WTC11 (cell line): ENCODE data around the gene ADCY5. TPM values are rescaled to one million over a fixed set of nuclear protein-coding genes. Genes with fewer than 3 reads are reported as not detected.

Experiments
- ATAC-seq: fragments of 200-7000 bp; cut with Tn5 transposase; 2 replicates; pipeline ENCODE4 v1.10.0; 2021; ENCODE audit warnings: mild to moderate bottlenecking, moderate library complexity
- CTCF ChIA-PET: fragments of 300-600 bp; sonication (Branson Sonifier 250); formaldehyde crosslinking; loops from one replicate; lab custom pipeline; 2021; ENCODE audit warnings: antibody characterized with exemption; lab: Charles Lee
- POLR2A ChIA-PET: fragments of 350-600 bp; sonication (Branson Sonifier 250); formaldehyde crosslinking; loops from one replicate; lab custom pipeline; 2021; ENCODE audit warnings: antibody characterized with exemption; lab: Charles Lee
- DNase-seq: peaks from one replicate; pipeline ENCODE4 v3.0.0; 2021; ENCODE audit warnings: low spot score
- H3K27ac Mint-ChIP-seq: 2 replicates; pipeline ENCODE4 v1.8.0; 2021; ENCODE audit warnings: mixed read lengths
- H3K27me3 Mint-ChIP-seq: 2 replicates; pipeline ENCODE4 v1.8.0; 2021; ENCODE audit warnings: low read depth, mild to moderate bottlenecking, moderate library complexity, mixed read lengths
- H3K36me3 Mint-ChIP-seq: 2 replicates; pipeline ENCODE4 v1.8.0; 2021; ENCODE audit warnings: mixed read lengths
- H3K4me1 Mint-ChIP-seq: 2 replicates; pipeline ENCODE4 v1.8.0; 2022; ENCODE audit warnings: mixed read lengths
- H3K4me3 Mint-ChIP-seq: 2 replicates; pipeline ENCODE4 v1.8.0; 2021; ENCODE audit warnings: mild to moderate bottlenecking, moderate library complexity, mixed read lengths
- H3K9me3 Mint-ChIP-seq: 2 replicates; pipeline ENCODE4 v1.8.0; 2021; ENCODE audit warnings: mixed read lengths
- ATF6 ChIP-seq: sonication (generic); formaldehyde crosslinking; IDR thresholded peaks from 2 replicates; pipeline ENCODE4 v1.8.1; 2023; ENCODE audit warnings: mild to moderate bottlenecking, missing genetic modification reagents
- CBFB ChIP-seq: sonication (generic); formaldehyde crosslinking; IDR thresholded peaks from 2 replicates; pipeline ENCODE4 v1.8.1; 2022; ENCODE audit warnings: mild to moderate bottlenecking, low read depth, missing genetic modification reagents
- CREM ChIP-seq: sonication (generic); formaldehyde crosslinking; IDR thresholded peaks from 2 replicates; pipeline ENCODE4 v1.8.1; 2022; ENCODE audit warnings: mild to moderate bottlenecking, missing genetic modification reagents, moderate library complexity
- JAZF1 ChIP-seq: fragments of 250-450 bp; sonication (Bioruptor Pico); IDR thresholded peaks from 2 replicates; pipeline ENCODE4 v1.9.0; 2021; ENCODE audit warnings: moderate library complexity, mild to moderate bottlenecking, inconsistent platforms
- JUN ChIP-seq: sonication (generic); formaldehyde crosslinking; IDR thresholded peaks from 2 replicates; pipeline ENCODE4 v1.8.0; 2023; ENCODE audit warnings: mild to moderate bottlenecking, missing genetic modification reagents
- MLX ChIP-seq: sonication (generic); formaldehyde crosslinking; IDR thresholded peaks from 2 replicates; pipeline ENCODE4 v1.8.1; 2023; ENCODE audit warnings: mild to moderate bottlenecking, missing genetic modification reagents, moderate library complexity
- NR1H2 ChIP-seq: sonication (generic); formaldehyde crosslinking; IDR thresholded peaks from 2 replicates; pipeline ENCODE4 v1.9.0; 2021; ENCODE audit warnings: mild to moderate bottlenecking, moderate library complexity, missing genetic modification reagents
- RELA ChIP-seq: sonication (generic); formaldehyde crosslinking; IDR thresholded peaks from 2 replicates; pipeline ENCODE4 v1.8.1; 2022; ENCODE audit warnings: missing genetic modification reagents, mild to moderate bottlenecking, borderline replicate concordance
- SP1 ChIP-seq: sonication (generic); formaldehyde crosslinking; conservative IDR thresholded peaks from 2 replicates; pipeline ENCODE4 v1.8.1; 2022; ENCODE audit warnings: missing genetic modification reagents
- STAT6 ChIP-seq: sonication (generic); formaldehyde crosslinking; conservative IDR thresholded peaks from 2 replicates; pipeline ENCODE4 v1.8.1; 2023; ENCODE audit warnings: mild to moderate bottlenecking, low read depth, missing genetic modification reagents, moderate library complexity
- TCF7 ChIP-seq: sonication (generic); formaldehyde crosslinking; IDR thresholded peaks from 2 replicates; pipeline ENCODE4 v1.8.0; 2022; ENCODE audit warnings: mild to moderate bottlenecking, low read depth, missing genetic modification reagents, moderate library complexity
- TP53 ChIP-seq: sonication (generic); formaldehyde crosslinking; IDR thresholded peaks from 2 replicates; pipeline ENCODE4 v1.8.1; 2023; ENCODE audit warnings: mild to moderate bottlenecking, missing genetic modification reagents
- ZNF532 ChIP-seq: fragments of 250-450 bp; sonication (Bioruptor Pico); IDR thresholded peaks from 2 replicates; pipeline ENCODE4 v1.9.0; 2021; ENCODE audit warnings: mild to moderate bottlenecking, borderline replicate concordance
- total RNA-seq: library from RNA; stranded (reverse); gene quantifications from 3 replicates; pipeline ENCODE4 v1.2.3, GENCODE V29; 2021
- TF ChIP-seq, protein P1 (sequence below): sonication (generic); formaldehyde crosslinking; IDR thresholded peaks from 2 replicates; pipeline ENCODE4 v1.8.0; 2022; ENCODE audit warnings: missing genetic modification reagents
- TF ChIP-seq, protein P2 (sequence below): sonication (generic); formaldehyde crosslinking; IDR thresholded peaks from 2 replicates; pipeline ENCODE4 v1.8.1; 2023; ENCODE audit warnings: mild to moderate bottlenecking, moderate library complexity, missing genetic modification reagents
- TF ChIP-seq, protein P3 (sequence below): sonication (generic); formaldehyde crosslinking; IDR thresholded peaks from 2 replicates; pipeline ENCODE4 v1.8.0; 2023; ENCODE audit warnings: mild to moderate bottlenecking, missing genetic modification reagents

The ADCY5 gene
- total RNA-seq, 1 experiment from 2014 or later: 23.5 TPM

DNA sequence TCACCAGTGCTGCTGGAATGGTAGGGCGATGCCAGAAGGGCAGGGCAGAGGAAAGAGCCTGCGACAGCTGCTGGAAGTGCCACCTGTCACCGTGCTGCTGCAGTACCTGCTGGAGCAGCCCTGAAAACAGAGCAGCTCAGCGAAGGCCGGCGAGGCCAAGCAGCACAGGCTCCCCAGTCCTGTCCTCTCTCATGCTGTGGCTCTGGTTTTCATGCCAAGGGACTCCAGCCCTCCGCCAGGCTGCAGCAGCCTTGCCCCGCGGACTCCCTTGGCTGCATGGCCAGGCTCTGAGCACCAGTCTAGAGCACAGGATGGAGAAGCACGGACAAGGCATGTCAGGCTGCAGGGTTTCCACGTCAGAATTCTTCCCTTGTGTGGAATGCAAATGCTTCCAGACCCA, 43.9 kb downstream of the ADCY5 start:
- H3K36me3 Mint-ChIP-seq: no peaks in the 10 kb centered on the region

More for the DNA sequence above, 43.9 kb downstream of the ADCY5 start:
- Mint-ChIP-seq H3K27ac (no peak overlapping the region), H3K9me3 (no peaks in the 10 kb centered on the region), H3K4me1 (peaks cover 15% of the 10 kb centered on the region), H3K27me3 (peaks cover 27% of the 10 kb centered on the region), H3K4me3 (no peak overlapping the region)
- POLR2A ChIA-PET: no interaction called here
- no peak for ATAC-seq
- CTCF ChIA-PET: interaction anchor here (1.0 to 1.7 kb wide), 3 partner anchors 14 to 45 kb away, joined by 4 to 6 read pairs (median 4); no protein-coding TSS in a partner anchor
- TF ChIP-seq, protein P1, sequence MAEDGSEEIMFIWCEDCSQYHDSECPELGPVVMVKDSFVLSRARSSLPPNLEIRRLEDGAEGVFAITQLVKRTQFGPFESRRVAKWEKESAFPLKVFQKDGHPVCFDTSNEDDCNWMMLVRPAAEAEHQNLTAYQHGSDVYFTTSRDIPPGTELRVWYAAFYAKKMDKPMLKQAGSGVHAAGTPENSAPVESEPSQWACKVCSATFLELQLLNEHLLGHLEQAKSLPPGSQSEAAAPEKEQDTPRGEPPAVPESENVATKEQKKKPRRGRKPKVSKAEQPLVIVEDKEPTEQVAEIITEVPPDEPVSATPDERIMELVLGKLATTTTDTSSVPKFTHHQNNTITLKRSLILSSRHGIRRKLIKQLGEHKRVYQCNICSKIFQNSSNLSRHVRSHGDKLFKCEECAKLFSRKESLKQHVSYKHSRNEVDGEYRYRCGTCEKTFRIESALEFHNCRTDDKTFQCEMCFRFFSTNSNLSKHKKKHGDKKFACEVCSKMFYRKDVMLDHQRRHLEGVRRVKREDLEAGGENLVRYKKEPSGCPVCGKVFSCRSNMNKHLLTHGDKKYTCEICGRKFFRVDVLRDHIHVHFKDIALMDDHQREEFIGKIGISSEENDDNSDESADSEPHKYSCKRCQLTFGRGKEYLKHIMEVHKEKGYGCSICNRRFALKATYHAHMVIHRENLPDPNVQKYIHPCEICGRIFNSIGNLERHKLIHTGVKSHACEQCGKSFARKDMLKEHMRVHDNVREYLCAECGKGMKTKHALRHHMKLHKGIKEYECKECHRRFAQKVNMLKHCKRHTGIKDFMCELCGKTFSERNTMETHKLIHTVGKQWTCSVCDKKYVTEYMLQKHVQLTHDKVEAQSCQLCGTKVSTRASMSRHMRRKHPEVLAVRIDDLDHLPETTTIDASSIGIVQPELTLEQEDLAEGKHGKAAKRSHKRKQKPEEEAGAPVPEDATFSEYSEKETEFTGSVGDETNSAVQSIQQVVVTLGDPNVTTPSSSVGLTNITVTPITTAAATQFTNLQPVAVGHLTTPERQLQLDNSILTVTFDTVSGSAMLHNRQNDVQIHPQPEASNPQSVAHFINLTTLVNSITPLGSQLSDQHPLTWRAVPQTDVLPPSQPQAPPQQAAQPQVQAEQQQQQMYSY (CRISPR knock-in tag): no peak
- TF ChIP-seq TCF7 (CRISPR knock-in tag): no peak
- TF ChIP-seq JAZF1 (CRISPR knock-in tag): no peak
- no peak for TF ChIP-seq MLX (CRISPR knock-in tag)
- TF ChIP-seq STAT6 (CRISPR knock-in tag): no peak
- no peak for TF ChIP-seq CBFB (CRISPR knock-in tag)
- TF ChIP-seq, protein P2, sequence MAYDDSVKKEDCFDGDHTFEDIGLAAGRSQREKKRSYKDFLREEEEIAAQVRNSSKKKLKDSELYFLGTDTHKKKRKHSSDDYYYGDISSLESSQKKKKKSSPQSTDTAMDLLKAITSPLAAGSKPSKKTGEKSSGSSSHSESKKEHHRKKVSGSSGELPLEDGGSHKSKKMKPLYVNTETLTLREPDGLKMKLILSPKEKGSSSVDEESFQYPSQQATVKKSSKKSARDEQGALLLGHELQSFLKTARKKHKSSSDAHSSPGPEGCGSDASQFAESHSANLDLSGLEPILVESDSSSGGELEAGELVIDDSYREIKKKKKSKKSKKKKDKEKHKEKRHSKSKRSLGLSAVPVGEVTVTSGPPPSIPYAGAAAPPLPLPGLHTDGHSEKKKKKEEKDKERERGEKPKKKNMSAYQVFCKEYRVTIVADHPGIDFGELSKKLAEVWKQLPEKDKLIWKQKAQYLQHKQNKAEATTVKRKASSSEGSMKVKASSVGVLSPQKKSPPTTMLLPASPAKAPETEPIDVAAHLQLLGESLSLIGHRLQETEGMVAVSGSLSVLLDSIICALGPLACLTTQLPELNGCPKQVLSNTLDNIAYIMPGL (CRISPR knock-in tag): no peak
- no peak for TF ChIP-seq ZNF532
- no peak for TF ChIP-seq CREM (CRISPR knock-in tag)
- TF ChIP-seq RELA: no peak
- TF ChIP-seq, protein P3, sequence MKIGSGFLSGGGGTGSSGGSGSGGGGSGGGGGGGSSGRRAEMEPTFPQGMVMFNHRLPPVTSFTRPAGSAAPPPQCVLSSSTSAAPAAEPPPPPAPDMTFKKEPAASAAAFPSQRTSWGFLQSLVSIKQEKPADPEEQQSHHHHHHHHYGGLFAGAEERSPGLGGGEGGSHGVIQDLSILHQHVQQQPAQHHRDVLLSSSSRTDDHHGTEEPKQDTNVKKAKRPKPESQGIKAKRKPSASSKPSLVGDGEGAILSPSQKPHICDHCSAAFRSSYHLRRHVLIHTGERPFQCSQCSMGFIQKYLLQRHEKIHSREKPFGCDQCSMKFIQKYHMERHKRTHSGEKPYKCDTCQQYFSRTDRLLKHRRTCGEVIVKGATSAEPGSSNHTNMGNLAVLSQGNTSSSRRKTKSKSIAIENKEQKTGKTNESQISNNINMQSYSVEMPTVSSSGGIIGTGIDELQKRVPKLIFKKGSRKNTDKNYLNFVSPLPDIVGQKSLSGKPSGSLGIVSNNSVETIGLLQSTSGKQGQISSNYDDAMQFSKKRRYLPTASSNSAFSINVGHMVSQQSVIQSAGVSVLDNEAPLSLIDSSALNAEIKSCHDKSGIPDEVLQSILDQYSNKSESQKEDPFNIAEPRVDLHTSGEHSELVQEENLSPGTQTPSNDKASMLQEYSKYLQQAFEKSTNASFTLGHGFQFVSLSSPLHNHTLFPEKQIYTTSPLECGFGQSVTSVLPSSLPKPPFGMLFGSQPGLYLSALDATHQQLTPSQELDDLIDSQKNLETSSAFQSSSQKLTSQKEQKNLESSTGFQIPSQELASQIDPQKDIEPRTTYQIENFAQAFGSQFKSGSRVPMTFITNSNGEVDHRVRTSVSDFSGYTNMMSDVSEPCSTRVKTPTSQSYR (CRISPR knock-in tag): no peak
- TF ChIP-seq TP53 (CRISPR knock-in tag): no peak
- no peak for TF ChIP-seq ATF6 (CRISPR knock-in tag)
- TF ChIP-seq SP1 (CRISPR knock-in tag): no peak
- no peak for TF ChIP-seq NR1H2
- TF ChIP-seq JUN: no peak
- no peak for DNase-seq
